ENCODE results near the gene SPPL2B.
"Not testable (repeated sequence)": the region's sequence is repeated elsewhere in the genome, so short reads cannot be mapped to it uniquely, and the experiment has no call there.

The SPPL2B gene

GRCh38 chr19:2328401-2329148, at the start of gene SPPL2B, which contains the start of gene LSM7:
SPPL2B (plus strand) TSS chr19:2328684; CDS start chr19:2328710, 26 bp downstream.
LSM7 (minus strand) TSS chr19:2328586; CDS start chr19:2328566, 20 bp downstream.
- DNase-seq (ENCODE audit: low read depth): peak; percentile 79

- DNase-seq (ENCODE audit: low read depth): no peak
These were observed 47.7 kb upstream of the SPPL2B start for GRCh38 chr19:2280633-2281264.

- DNase-seq (ENCODE audit: low read depth): not testable (repeated sequence)
These were observed 47.0 kb upstream of the SPPL2B start for GRCh38 chr19:2281265-2282061.

DNA sequence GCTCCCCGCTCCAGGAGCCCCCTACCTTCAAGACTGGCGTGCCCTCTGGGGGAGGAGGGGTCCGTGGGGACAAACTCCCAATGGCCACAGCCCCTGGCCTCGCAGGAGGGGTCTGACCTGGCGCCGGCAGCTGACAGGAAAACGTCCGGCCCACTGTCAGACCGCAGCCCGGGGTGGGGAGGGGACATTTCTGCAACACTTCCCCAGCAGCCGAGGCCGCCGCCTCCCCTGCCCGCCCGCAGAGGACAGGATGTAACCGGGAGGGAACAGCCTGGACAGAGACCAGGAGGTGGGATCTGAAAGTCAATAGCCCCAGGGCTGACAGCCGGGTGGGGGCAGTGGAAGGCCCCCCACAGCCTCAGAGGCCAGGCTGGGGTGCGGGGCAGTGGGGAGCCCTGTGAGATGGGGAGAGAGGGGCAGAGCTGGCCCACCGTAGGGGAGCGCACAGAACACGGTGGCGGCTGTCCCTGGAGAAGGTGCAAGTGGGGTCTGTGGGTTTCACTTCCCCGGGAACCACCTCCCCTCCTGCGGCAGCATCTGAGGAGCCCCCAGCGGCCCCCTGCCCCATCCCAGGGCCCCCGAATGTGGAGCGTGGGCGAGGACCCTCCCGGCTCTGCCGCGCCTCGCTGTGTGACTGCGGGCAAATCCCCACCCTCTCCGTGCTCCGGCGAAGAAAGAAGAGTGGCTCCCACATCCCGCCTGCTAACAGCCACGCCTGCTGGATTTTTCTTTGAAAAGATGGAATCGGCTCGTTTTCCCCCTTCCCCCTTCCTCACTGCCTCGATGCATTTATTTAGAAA, 46.2 kb upstream of the SPPL2B start, which contains the start of gene PEAK3:
Gene PEAK3 (minus strand): TSS at position 114 of the 800 bp plus-strand sequence. CDS start 1,244 bp downstream, outside the sequence.
- DNase-seq (ENCODE audit: low read depth): no peak

- no peak for DNase-seq (ENCODE audit: low read depth)
These were observed 45.6 kb upstream of the SPPL2B start for GRCh38 chr19:2282862-2283237.

DNA sequence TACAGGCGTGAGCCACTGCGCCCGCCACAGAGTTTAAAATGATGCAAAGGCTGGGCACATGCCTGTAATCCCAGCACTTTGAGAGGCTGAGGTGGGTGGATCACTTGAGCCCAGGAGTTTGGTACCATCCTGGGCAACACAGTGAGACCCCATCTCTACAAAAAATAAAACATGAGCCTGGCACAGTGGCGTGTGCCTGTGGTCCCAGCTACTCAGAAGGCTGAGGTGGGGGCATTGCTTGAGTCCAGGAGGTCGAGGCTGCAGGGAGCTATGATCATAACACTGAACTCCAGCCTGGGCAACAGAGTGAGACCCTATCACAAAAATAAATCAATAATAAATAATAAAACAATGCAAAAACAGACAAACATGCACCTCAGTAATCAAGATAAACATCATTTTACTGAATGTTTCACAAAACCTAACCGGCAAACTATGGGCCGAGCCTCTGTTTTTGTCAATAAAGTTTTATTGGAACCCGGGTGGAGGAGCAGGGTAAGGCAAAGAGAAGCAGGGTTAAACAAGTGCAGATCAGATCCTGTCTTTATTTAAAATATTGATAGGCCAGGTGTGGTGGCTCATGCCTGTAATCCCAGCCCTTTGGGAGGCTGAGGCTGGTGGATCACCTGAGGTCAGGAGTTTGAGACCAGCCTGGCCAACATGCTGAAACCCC, 44.5 kb upstream of the SPPL2B start:
- no peak for DNase-seq (ENCODE audit: low read depth)

- DNase-seq (ENCODE audit: low read depth): no peak
These were observed 41.9 kb upstream of the SPPL2B start for GRCh38 chr19:2286402-2287140.

- DNase-seq (ENCODE audit: low read depth): no peak
These were observed 40.7 kb upstream of the SPPL2B start for GRCh38 chr19:2287585-2288337.

- DNase-seq (ENCODE audit: low read depth): no peak
These were observed 40.1 kb upstream of the SPPL2B start for GRCh38 chr19:2288338-2288817.

DNA sequence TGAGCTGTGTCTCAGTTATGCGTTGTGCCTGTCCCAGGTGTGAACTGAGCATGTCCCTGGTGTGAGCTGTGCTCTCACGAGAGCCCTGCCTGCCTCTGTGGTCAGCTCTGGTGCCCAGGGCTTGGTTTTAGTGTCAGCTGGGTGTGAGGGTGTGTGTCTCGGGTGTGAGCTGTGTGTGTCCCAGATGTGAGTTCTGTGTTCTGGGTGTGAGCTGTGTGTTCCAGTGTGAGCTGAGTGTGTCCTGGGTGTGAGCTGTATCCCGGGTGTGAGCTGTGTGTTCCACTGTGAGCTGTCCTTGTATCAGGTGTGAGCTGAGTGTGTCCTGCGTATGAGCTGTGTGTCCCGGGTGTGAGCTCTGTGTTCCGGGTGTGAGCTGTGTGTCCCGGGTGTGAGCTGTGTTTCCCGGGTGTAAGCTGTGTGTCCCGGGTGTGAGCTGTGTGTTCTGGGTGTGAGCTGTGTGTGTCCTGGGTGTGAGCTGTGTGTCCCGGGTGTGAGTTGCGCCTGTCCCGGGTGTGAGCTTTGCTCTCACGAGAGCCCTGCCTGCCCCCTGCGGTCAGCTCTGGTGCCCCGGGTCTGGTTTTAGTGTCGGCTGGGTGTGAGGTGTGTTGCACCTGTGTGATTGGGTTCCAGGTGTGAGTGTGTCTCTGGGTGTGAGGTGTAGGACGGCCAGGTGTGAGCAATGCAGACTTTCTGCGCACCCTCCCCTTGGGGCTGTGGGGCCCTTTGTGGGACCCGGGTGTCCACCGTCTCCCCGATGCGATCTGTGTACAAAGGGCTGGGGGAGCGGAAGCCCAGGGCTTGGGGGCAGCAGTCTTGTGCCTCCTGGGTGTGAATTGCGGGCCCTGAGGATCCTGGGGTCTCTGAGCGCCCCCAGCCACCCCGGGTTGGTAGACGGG, 39.4 kb upstream of the SPPL2B start:
- no peak for DNase-seq (ENCODE audit: low read depth)

DNA sequence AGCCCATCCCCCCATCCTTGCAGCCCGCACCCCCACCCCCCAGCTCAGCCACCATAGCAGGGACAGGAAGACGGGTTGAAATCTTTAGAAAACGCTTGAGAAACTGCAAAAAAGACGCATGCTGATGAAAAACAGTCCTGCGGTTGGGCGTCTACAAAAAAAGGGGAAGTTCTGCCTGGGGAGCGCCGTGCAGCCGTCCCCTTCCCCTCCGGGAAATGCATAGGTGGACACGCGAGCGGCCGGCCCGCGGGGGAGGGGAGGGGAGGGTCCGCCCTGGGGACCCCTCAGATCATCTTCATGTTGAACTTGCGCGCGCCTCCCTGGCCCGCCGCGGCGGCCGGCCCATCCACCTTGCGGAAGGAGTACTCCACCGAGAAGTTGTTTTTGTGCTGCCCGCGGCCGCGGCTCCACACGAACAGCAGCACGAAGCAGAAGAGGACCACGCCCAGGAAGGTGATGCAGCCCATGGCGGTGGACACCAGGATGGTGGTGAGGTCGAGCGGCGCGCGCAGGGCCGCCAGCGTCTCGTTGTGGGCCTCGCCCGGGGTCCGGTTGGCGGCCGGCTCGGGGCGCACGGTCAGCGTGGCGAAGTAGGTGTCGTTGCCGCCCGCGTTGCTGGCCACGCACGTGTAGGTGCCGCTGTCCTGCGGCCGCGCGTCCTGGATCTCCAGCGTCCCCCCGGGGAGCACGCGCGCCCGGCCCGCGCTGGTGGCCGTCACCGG, 38.6 kb upstream of the SPPL2B start:
- peak; percentile 81 for DNase-seq (ENCODE audit: low read depth)

DNA sequence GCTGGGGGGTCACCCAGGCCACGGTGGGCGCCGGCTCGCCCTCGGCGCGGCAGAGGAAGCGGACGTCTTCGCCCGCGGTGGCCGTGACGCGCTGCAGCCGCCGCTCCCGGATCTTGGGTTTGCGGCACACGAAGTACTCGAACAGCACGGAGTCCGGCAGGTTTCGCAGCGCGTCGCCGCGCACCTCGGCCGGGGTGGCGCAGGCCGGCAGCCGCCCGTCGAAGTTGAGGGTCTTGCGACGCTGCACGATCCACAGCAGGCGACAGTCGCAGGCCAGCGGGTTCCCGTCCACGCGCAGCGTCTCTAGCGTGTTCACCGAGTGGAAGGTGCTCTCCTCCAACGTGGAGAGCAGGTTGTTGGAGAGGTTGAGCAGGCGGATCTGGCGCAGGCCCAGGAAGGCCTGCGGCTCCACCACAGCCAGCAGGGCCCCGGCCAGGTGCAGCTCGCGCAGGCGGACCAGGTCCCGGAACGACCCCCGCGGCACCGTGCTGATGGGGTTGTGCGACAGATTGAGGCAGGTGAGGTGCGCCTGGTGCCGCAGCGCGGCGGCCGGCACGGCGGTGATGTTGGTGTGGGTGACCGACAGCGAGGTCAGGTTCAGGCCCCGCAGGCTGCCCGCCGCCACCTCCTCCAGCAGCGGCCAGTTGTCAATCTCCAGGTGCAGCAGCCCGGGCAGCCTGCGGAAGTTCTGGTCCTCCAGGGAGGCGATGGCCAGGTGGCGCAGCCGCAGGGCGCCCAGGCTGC, 37.9 kb upstream of the SPPL2B start:
- no peak for DNase-seq (ENCODE audit: low read depth)

DNA sequence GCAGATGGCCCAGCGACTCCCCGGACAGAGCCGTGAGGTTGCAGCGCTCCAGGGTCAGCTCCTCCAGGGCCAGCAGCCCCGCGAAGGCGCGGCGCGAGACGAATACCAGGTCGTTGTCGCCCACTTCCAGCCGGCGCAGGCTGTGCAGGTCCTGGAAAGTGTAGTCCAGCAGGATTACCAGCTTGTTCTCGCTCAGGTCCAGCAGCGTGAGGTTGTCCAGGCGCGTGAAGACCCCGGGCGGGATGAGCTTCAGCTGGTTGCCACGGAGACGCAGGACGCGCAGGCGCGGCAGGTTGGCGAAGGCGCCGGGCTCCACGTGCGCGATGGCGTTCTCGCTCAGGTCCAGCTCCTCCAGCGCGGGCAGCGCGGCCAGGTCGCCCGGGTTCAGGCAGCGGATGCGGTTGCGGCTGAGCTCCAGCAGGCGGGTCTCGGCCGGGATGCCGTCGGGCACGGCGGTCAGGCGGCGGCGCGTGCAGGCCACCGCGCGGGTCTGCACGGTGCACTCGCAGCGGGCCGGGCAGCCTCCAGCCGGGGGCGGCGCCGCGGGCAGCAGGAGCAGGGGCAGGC, 37.2 kb upstream of the SPPL2B start:
- no peak for DNase-seq (ENCODE audit: low read depth)

GRCh38 chr19:2294687-2295335, 33.7 kb upstream of the SPPL2B start:
- no peak for DNase-seq (ENCODE audit: low read depth)

DNA sequence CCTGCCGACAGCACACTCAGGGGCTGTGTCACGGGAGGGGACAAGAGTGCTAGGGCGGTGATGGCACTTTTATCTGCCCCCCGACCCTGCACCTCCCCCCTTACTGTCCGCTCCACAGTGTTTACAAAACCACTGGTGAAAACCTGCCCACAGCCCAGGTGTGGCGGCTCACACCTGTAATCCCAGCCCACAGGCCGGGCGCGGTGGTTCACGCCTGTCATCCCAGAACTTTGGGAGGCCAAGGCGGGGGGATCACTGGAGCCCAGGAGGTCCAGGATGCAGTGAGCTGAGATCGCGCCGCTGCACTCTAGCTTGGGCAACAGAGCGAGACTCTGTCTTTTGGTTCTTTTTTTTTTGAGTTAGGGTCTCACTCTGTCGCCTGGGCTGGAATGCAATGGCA, 32.3 kb upstream of the SPPL2B start:
- DNase-seq (ENCODE audit: low read depth): no peak

DNA sequence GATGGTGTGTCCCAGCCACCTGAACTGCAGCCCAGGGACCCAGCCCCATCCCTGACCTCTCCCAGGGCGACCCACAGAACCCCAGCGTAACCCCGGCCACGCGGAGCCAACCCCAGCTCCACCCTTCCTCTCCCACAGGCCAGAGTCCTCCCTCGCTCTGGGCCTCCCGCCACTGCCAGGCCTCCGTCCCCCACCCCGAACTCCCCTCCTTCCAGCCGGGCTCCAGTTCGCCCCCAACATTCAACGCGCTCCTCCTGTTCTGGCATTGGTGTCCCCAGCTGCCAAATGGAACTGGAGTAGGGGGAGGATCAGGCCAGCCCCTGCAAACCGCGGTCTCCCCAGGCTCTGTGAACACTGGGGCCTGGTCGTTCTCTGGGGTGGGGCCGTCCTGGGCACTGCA, 28.0 kb upstream of the SPPL2B start:
- DNase-seq (ENCODE audit: low read depth): no peak
